ENCODE results near the gene EXO1. TPM values are rescaled to one million over a fixed set of nuclear protein-coding genes. Genes with fewer than 3 reads are reported as not detected.

Gene EXO1
- total RNA-seq, 1 donor from 2014 or later: 3.8 TPM

GRCh38 chr1:241817956-241818612, 29.9 kb upstream of the EXO1 start:
- no peak for TF ChIP-seq CTCF (IDR thresholded peaks at IDR 0.05)
- Mint-ChIP-seq H3K9me3 (ENCODE audit: low read depth) (no peaks in the 10 kb centered on the region), H3K4me1 (ENCODE audit: low read depth) (peaks cover 9% of the 10 kb centered on the region), H3K36me3 (ENCODE audit: low read depth) (no peaks in the 10 kb centered on the region), H3K27ac (ENCODE audit: unreplicated experiment) (no peak overlapping the region), H3K4me3 (ENCODE audit: unreplicated experiment) (no peak overlapping the region), H3K27me3 (ENCODE audit: low read depth) (peaks cover 15% of the 10 kb centered on the region)
- no peak for DNase-seq (ENCODE audit: low spot score)

- TF ChIP-seq CTCF (IDR thresholded peaks at IDR 0.05): no peak
- peaks cover 15% of the 10 kb centered on the region for H3K27me3 Mint-ChIP-seq (ENCODE audit: low read depth)
- no peak overlapping the region for H3K27ac Mint-ChIP-seq (ENCODE audit: unreplicated experiment)
- no peak overlapping the region for H3K4me3 Mint-ChIP-seq (ENCODE audit: unreplicated experiment)
- no peaks in the 10 kb centered on the region for H3K9me3 Mint-ChIP-seq (ENCODE audit: low read depth)
- no peaks in the 10 kb centered on the region for H3K36me3 Mint-ChIP-seq (ENCODE audit: low read depth)
- DNase-seq (ENCODE audit: low spot score): no peak
- peaks cover 9% of the 10 kb centered on the region for H3K4me1 Mint-ChIP-seq (ENCODE audit: low read depth)
Measured at GRCh38 chr1:241819340-241819866, 28.6 kb upstream of the EXO1 start.

- H3K4me3 Mint-ChIP-seq (ENCODE audit: unreplicated experiment): no peak overlapping the region
- peaks cover 13% of the 10 kb centered on the region for H3K27me3 Mint-ChIP-seq (ENCODE audit: low read depth)
- no peak overlapping the region for H3K27ac Mint-ChIP-seq (ENCODE audit: unreplicated experiment)
- no peaks in the 10 kb centered on the region for H3K36me3 Mint-ChIP-seq (ENCODE audit: low read depth)
- H3K9me3 Mint-ChIP-seq (ENCODE audit: low read depth): no peaks in the 10 kb centered on the region
- no peak for DNase-seq (ENCODE audit: low spot score)
- no peak for TF ChIP-seq CTCF (IDR thresholded peaks at IDR 0.05)
- H3K4me1 Mint-ChIP-seq (ENCODE audit: low read depth): peaks cover 20% of the 10 kb centered on the region
Measured at GRCh38 chr1:241821363-241821762, 26.6 kb upstream of the EXO1 start.

- no peak for DNase-seq (ENCODE audit: low spot score)
- Mint-ChIP-seq H3K4me3 (ENCODE audit: unreplicated experiment) (no peak overlapping the region), H3K36me3 (ENCODE audit: low read depth) (no peaks in the 10 kb centered on the region), H3K27me3 (ENCODE audit: low read depth) (peaks cover 11% of the 10 kb centered on the region), H3K9me3 (ENCODE audit: low read depth) (no peaks in the 10 kb centered on the region), H3K4me1 (ENCODE audit: low read depth) (peaks cover 24% of the 10 kb centered on the region), H3K27ac (ENCODE audit: unreplicated experiment) (no peak overlapping the region)
- TF ChIP-seq CTCF (IDR thresholded peaks at IDR 0.05): no peak
Measured at GRCh38 chr1:241822846-241823245, 25.2 kb upstream of the EXO1 start.

- Mint-ChIP-seq H3K4me1 (ENCODE audit: low read depth) (peaks cover 35% of the 10 kb centered on the region), H3K9me3 (ENCODE audit: low read depth) (no peaks in the 10 kb centered on the region), H3K27me3 (ENCODE audit: low read depth) (peaks cover 5% of the 10 kb centered on the region), H3K36me3 (ENCODE audit: low read depth) (no peaks in the 10 kb centered on the region), H3K4me3 (ENCODE audit: unreplicated experiment) (no peak overlapping the region), H3K27ac (ENCODE audit: unreplicated experiment) (no peak overlapping the region)
- TF ChIP-seq CTCF (IDR thresholded peaks at IDR 0.05): no peak
- DNase-seq (ENCODE audit: low spot score): no peak
Measured at GRCh38 chr1:241823925-241824324, 24.1 kb upstream of the EXO1 start.
